Fibroblast of pulmonary artery (primary cell): ENCODE results near the gene KHDRBS2.

Experiments used
- DNase-seq: peaks from one replicate; pipeline ENCODE4 v3.0.0-alpha.2; 2010; ENCODE audit warnings: low read depth
- H3K4me3 ChIP-seq: replicated peaks from 2 replicates; pipeline ENCODE4 v1.5.1; 2011; ENCODE audit warnings: low read depth, mild to moderate bottlenecking, control low read depth, low read length, moderate library complexity
- CTCF ChIP-seq: IDR thresholded peaks from 2 replicates; pipeline ENCODE4 v1.5.1; 2011; ENCODE audit warnings: mild to moderate bottlenecking, control low read depth, low read length, inconsistent platforms; ENCODE audit errors: missing control alignments

Gene KHDRBS2

GRCh38 chr6:62272114-62272513 is 13.9 kb downstream of the KHDRBS2 start:
- H3K4me3 ChIP-seq = no peak overlapping the region
- no peak for DNase-seq
- TF ChIP-seq CTCF = no peak

DNA sequence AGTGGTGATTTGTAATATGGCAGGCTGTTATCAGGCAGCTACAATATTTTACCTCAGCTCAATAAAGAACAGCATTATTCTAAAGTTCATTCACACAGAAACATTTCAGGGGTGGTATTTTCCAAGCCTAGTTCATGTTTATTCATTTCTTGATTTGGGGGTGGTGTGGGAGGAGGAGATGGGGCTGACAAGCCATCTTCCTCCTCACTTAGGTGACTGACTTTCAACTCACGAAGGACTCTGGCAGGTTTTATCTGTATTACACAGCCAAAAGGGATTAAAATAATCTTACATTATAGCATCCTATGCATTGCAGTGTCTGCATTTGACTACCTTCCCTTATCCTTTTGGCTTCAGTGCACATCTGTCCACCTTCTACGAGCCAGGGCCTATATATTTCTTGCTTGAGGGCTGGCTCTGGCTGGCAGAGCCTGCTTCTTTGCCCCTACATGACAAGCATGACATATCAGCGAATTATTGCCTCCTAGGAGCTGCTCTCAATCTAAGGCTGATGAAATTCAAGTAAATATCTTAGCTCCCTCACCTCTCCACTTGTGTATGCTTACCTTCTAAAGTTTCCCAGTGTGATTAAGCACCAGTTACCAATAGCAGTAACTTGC is 20.0 kb downstream of the KHDRBS2 start:
- DNase-seq = no peak
- no peak for TF ChIP-seq CTCF
- H3K4me3 ChIP-seq = no peak overlapping the region

GRCh38 chr6:62262283-62262682 is 23.7 kb downstream of the KHDRBS2 start:
- no peak overlapping the region for H3K4me3 ChIP-seq
- no peak for DNase-seq
- no peak for TF ChIP-seq CTCF

- no peak for TF ChIP-seq CTCF
- no peak overlapping the region for H3K4me3 ChIP-seq
- no peak for DNase-seq
Measured at GRCh38 chr6:62246087-62246486, 39.9 kb downstream of the KHDRBS2 start.

DNA sequence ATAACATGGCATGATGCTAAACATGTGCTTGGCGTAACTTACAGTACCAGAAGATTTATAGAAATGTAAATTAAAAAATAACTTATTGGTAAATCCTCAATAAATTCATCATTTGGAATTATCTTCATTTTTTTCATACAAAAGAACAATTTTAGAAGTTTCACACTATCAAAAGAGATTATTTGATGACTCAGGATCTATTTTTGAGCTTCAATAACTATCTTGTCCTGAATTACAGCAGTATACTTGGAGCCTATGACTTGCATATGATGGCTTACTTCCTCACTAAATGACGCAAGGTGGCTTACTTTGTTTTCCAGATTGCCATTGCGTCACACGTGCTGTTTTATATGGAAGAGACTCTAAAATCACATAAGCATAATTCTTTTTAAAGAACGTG is 49.2 kb downstream of the KHDRBS2 start:
- H3K4me3 ChIP-seq = no peak overlapping the region
- TF ChIP-seq CTCF = no peak

GRCh38 chr6:62229231-62229630 is 56.8 kb downstream of the KHDRBS2 start:
- TF ChIP-seq CTCF = no peak
- no peak for DNase-seq

More for the DNA sequence above, 49.2 kb downstream of the KHDRBS2 start:
- no peak for DNase-seq

GRCh38 chr6:62217866-62218265 is 68.2 kb downstream of the KHDRBS2 start:
- TF ChIP-seq CTCF = no peak
- no peak for DNase-seq
- H3K4me3 ChIP-seq = no peak overlapping the region

More at GRCh38 chr6:62229231-62229630, 56.8 kb downstream of the KHDRBS2 start:
- H3K4me3 ChIP-seq = no peak overlapping the region
